Activated naive CD4-positive, alpha-beta T cell treated with anti-CD3 and anti-CD28 coated beads, Interleukin-2, amount 50 U/mL, for 72 hours (primary cell): Measurements from ENCODE around the gene PTGES. TPM values are rescaled to one million over a fixed set of nuclear protein-coding genes. Genes with fewer than 3 reads are reported as not detected.
"Not testable (repeated sequence)": the region's sequence is repeated elsewhere in the genome, so short reads cannot be mapped to it uniquely, and the experiment has no call there.

Experiments used
- ATAC-seq, 2 donors: fragments of 150-1000 bp; cut with Tn5 transposase; 2 replicates each; pipeline ENCODE4 v1.10.0; 2021; ENCODE audit warnings: mild to moderate bottlenecking in 2 of 2, moderate library complexity in 2 of 2
- DNase-seq, 2 donors: peaks; one replicate each; pipeline ENCODE4 v3.0.0; 2021 to 2022; ENCODE audit warnings: low spot score in 2 of 2
- H3K27ac Mint-ChIP-seq, 2 donors: one replicate each; pipeline ENCODE4 v1.8.0; 2022; ENCODE audit warnings: mild to moderate bottlenecking in 2 of 2, mixed read lengths in 2 of 2
- H3K36me3 Mint-ChIP-seq, 2 donors: one replicate each; pipeline ENCODE4 v1.8.0; 2022; ENCODE audit warnings: mixed read lengths in 2 of 2
- H3K9me3 Mint-ChIP-seq, 2 donors: one replicate each; pipeline ENCODE4 v1.8.0; 2022; ENCODE audit warnings: mixed read lengths in 2 of 2
- total RNA-seq, 2 donors: library from RNA; stranded (reverse); gene quantifications; one replicate each; pipeline ENCODE4 v1.2.3, GENCODE V29; 2022

Gene PTGES
- total RNA-seq, 2 donors from 2014 or later = 0.41 TPM; not detected in 1

DNA sequence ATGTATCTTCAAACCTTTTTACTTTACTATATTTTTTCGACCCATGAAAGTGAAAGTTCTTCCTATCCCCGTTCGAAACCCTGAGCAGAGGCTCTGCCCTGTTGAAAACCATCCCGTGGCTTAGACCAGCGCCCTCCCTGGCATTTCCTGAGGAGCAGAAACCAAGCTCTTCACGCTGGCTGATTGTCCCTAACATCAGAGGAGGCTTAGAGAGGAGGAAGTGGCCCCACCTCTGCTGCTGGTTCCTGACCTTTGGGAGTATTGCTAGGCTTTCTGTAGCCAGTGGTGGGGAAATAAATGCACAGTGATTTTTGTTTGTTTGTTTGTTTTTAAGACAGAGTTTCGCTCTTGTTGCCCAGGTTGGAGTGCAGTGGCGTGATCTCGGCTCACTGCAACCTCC is 4.2 kb upstream of the PTGES start:
- no peak for DNase-seq
- Mint-ChIP-seq H3K9me3 (no peaks in the 10 kb centered on the region), H3K36me3 (no peaks in the 10 kb centered on the region), H3K27ac (peak overlapping the region in 1 of 2 donors; percentile 72)
- peak in 1 of 2 donors; percentile 54 for ATAC-seq

DNA sequence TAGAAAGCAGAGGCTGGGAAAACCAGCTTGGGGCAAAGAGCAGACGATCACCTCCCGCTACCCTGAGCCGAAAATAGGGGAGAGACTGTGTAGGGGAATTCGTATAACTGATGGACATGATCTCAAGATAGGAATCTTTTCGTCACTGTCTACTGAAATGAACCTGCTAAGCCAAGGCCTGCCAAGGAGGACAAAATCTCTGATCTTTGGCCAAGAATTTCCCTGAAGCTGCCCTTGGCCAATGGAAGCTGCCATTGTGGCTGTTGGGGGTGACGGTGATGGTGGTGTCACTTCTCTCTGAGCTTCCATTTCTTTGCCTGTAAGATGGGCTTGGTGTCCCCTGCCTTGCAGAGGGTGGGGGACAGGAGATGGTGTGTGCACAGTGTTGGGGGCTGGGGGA is 3.3 kb upstream of the PTGES start:
- Mint-ChIP-seq H3K36me3 (no peaks in the 10 kb centered on the region), H3K27ac (no peak overlapping the region), H3K9me3 (no peaks in the 10 kb centered on the region)
- ATAC-seq (no peak), DNase-seq (no peak)

DNA sequence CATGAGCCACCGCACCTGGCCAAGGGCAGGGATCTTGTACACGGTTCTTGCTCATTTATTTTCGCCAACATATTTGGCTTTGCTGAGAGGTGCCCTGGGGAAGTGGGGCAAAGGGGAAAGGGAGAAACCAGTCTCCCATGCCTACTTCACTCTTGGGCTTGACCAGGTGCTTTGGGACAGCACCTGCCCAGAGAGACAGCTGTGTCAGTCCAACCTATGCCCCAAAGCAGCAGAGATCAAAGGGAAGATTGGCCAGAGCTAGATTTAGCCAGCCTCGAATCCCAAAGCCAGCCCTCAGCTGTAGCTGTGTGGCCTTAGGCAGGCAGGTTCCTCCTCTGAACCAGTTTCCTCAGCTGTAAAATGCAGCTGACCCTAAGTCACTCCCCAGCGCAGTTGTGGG is 2.3 kb upstream of the PTGES start:
- Mint-ChIP-seq H3K27ac (no peak overlapping the region), H3K36me3 (no peaks in the 10 kb centered on the region), H3K9me3 (no peaks in the 10 kb centered on the region)
- ATAC-seq = no peak
- DNase-seq = no peak

DNA sequence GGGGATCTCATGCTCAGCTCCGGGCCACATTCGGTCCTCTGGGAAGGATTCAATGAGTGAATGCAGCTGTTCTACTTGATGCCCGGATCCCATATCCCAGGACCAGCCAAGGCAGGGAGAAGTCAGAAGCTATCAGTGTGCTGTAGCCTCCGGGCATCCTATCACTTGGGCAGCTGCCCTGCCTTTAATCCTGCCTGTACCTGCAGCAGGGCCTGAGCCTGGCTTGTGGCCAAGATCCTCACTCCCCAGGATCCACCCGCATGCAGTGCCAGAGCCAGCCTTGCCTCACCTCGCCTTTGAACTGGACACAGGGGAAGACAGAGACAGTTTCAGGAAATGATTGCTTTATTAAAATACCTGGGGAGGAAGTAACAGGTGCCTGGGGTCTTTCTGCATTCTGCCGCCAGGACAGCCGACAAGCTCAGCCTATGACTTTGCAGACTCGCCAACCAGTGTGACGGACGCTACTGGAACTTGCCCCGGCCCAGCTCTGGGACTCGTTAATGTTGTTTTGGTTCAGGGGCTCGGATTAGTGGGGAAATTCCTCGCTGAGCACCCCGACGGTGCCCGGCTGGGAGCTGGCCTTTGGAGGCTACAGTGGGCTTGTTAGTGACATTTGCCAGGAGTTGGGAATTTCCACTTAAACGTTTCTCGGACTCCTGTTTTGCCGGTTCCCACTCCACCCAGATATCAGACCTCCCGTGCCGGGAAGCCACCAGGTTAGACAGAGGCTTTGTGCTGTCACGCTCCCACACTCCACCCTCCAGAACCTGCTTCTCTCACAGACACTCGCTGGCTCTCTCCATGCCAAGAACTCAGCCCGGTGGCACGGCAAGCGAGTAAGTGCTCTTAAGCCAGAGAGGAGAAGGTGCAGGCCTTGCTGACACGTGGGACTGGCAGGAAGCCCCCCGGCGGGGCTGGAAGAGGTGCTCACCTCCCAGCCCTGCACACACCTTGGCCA is 721 bp downstream of the PTGES start:
- H3K9me3 Mint-ChIP-seq = no peaks in the 10 kb centered on the region
- H3K27ac Mint-ChIP-seq = no peak overlapping the region
- ATAC-seq (no peak), DNase-seq (no peak)
- H3K36me3 Mint-ChIP-seq = no peaks in the 10 kb centered on the region

DNA sequence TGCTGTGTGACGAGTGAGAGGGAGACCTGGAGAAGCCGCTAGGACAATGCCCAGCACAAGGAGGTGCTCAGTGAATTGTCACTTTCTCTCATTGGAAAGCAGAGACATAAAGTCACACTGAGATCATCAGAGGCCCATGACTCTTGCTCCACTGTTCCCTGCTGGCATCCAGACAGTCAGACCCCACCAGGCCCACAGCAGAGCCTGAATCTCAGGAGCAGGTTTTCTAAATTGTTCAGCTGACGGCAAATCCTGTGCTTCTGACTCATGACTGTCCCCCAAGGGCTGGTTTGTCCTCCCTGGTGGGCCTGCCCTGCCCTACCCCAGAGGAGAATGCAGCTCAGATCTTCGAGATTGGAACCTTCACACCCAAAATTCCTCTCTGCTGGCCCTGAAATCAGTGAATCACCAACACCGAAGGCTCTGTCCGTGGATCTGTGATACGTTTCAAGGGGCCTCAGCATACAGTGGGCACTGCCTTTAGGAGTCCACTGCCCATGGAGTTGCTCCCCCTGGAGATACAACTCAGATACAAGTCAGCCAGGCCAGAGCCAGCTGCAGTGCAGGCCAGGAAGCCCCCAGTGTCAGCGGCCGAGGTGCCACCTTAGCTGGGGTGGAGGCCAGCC is 2.7 kb downstream of the PTGES start:
- Mint-ChIP-seq H3K27ac (no peak overlapping the region), H3K9me3 (no peaks in the 10 kb centered on the region), H3K36me3 (no peaks in the 10 kb centered on the region)
- DNase-seq (no peak), ATAC-seq (no peak)

DNA sequence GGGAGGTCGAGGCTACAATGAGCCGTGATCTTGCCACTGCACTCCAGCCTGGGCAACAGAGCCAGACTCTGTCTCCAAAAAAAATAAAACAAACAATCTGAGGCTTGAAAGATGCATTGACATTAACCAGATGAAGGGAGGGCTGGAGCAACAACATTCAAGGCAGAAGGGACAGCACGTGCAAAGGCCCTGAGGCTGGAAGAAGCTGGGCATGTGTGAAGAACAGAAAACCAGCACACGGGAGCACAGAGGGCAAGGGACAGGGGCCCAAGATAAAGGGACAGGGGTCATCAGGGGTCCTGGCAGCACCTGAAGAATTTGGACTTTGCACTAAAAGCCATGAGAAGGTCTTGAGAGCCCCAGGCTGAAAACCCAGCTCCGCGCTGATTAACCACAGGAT is 3.3 kb downstream of the PTGES start:
- ATAC-seq = no peak
- peak overlapping the region in 1 of 2 donors; percentile 56 for H3K27ac Mint-ChIP-seq
- no peak for DNase-seq
- H3K36me3 Mint-ChIP-seq = no peaks in the 10 kb centered on the region
- H3K9me3 Mint-ChIP-seq = no peaks in the 10 kb centered on the region

DNA sequence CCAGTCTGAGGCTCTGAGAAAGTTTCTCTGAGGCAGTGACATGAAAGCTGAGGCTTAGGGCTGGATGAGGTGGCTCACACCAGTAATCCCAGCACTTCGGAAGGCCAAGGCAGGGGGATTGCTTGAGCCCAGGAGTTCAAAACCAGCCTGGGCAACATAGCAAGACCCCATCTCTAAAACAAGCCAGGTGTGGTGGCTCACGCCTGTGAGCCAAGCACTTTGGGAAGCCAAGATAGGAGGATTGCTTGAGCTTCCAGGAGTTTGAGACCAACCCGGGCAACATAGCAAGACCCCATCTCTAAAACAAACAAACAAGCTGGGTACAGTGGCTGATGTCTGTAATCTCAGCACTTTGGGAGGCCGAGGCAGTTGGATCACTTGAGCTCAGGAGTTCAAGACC is 3.8 kb downstream of the PTGES start:
- not testable (repeated sequence) for H3K27ac Mint-ChIP-seq, H3K36me3 Mint-ChIP-seq, ATAC-seq, DNase-seq, H3K9me3 Mint-ChIP-seq

DNA sequence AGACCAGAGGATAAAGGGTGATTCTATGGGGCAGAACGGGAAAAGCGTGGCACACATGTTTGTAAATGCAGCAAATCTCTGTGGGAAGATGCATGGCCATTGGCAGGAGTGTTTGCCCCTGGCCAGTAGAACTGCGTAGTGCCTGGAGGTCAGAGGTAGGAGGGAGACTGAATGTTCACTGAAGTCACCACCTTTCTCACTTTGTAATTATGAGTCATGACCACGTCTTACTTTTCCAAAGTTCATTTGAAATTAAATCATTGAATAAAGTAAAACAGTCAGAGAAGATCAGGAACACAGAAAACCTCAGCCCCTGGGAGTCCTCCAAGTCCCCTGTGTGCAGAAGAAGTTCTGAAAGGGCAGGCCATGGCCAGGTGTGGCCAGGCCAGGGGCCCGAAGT is 4.6 kb downstream of the PTGES start:
- Mint-ChIP-seq H3K27ac (peak overlapping the region in 1 of 2 donors; percentile 65), H3K9me3 (no peaks in the 10 kb centered on the region), H3K36me3 (no peaks in the 10 kb centered on the region)
- ATAC-seq (peak in 1 of 2 donors; percentile 67), DNase-seq (no peak)

DNA sequence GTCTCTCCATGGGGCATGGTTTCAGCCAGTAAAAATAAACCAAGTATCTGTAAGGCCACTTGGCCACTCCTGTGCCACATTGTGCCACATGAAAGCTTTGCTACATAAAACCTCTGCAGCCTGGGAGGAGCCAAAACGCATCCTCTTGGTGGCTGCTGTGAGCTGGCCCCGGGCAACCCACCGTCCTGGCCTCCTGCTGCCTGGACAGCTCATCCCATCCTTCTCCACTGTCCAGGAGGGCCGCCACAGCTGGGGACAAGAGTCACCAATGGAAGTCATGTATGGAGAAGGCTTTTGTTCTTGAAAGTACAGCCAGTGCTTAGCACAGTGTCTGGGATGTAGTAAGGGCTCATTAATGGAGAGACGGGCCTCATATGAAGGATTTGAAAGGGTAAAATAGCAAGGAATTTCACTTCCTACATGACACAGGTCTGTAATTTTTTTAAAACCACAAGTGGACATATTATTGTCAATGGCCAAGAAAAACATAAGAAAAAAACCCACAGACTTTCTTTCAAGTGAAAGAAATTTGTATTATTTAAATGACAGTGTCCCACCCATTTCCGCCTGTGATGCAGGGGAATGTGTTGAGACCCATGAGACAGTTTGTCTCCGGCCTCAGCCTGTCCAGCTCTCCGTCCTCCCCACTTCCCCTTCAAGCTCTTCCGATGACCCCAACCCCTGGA is 6.6 kb downstream of the PTGES start:
- Mint-ChIP-seq H3K9me3 (no peaks in the 10 kb centered on the region), H3K36me3 (no peaks in the 10 kb centered on the region), H3K27ac (no peak overlapping the region)
- DNase-seq = no peak
- no peak for ATAC-seq

DNA sequence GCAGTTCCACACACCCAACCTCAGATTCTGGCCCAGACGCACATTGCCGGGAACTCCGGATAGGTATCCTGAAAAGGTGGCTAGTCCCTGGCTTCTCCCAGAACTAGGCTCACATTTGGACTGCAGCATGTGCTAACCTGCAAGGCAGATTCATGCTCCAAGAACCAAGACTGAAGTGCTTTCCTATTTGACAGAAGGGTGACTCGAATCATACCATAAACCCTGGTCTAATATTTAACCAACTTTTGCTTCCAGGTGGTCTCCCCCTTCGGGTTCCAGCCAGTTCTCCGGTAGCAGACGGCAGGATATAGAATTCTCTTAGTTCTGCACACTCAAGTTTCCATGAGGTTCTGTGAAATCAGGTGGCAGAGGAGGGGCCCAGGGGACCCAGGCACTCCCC is 7.6 kb downstream of the PTGES start:
- ATAC-seq (no peak), DNase-seq (no peak)
- H3K27ac Mint-ChIP-seq = no peak overlapping the region
- H3K36me3 Mint-ChIP-seq = no peaks in the 10 kb centered on the region
- no peaks in the 10 kb centered on the region for H3K9me3 Mint-ChIP-seq

DNA sequence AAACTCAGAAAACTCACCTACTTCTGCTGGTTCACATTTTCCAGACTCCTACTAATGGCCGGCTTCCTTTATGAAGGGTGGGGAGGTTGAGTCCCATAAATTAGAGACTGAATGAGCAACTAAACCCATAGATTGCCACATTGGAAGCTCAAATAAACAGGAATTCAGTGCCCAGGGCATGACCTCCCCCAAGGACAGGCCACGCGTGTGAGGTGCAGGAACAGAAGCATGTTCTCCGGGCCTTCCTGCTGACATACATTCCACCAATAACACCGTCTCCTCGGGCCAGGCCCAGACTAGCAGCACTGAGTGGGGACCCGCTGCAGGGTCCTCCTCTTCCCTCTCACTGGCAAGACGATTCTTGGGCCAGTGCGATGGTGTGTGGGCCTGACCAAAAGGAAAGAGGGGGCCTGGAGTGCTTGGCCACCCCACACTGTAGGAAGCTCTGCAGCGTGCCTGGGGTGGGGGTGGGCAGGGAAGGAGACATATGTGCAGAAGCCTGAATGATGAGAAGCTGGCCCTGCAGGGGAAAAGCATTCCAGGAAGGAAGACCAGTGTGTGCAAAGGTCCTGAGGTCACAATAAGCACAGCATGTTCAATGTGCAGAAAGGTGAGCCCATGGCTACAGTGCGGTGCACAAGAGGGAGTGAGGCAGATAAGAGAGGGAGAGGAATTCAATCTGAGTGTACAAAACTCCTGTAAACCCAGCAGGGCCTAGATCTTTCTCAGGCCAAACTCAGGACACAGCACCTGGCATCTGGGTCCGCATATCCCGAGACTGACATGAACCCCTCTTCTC is 12.0 kb downstream of the PTGES start:
- Mint-ChIP-seq H3K9me3 (no peaks in the 10 kb centered on the region), H3K36me3 (no peaks in the 10 kb centered on the region), H3K27ac (no peak overlapping the region)
- DNase-seq (no peak), ATAC-seq (no peak)

DNA sequence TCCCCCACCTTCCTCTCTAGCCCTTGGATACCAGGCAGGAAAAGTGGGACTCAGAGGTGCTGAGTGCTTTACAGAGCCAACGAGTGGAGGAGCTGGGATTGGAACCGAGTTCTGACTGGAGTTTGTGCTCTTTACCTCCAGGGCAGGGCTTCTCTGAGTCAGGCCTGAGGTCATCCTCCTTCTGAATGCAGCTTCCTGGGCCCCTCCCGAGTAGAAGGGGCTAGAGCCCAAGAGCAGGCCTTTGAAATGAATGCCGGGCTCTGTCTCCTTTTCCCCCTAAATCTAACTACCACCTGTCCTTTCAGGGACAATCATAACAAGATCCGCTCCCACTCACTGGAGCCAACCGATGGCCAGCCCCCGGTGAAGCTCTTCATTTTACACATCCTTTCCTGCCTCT is 12.7 kb downstream of the PTGES start:
- Mint-ChIP-seq H3K36me3 (no peaks in the 10 kb centered on the region), H3K27ac (no peak overlapping the region), H3K9me3 (no peaks in the 10 kb centered on the region)
- ATAC-seq (no peak), DNase-seq (no peak)

DNA sequence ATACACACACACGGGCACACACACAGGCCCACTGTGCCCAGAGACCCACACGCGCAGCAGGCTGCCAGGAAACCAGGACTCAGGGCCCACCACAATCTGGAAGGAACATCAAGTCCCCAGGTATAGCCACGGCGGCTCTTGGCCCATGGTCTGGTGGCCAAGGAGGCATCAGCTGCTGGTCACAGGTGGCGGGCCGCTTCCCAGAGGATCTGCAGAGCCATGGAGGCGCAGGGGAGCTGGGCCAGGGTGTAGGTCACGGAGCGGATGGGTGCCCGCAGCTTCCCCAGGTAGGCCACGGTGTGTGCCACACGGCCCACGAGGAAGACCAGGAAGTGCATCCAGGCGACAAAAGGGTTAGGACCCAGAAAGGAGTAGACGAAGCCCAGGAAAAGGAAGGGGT is 13.4 kb downstream of the PTGES start:
- ATAC-seq = no peak
- no peaks in the 10 kb centered on the region for H3K36me3 Mint-ChIP-seq
- H3K27ac Mint-ChIP-seq = peak overlapping the region in 1 of 2 donors; percentile 11
- no peaks in the 10 kb centered on the region for H3K9me3 Mint-ChIP-seq
- DNase-seq = no peak

DNA sequence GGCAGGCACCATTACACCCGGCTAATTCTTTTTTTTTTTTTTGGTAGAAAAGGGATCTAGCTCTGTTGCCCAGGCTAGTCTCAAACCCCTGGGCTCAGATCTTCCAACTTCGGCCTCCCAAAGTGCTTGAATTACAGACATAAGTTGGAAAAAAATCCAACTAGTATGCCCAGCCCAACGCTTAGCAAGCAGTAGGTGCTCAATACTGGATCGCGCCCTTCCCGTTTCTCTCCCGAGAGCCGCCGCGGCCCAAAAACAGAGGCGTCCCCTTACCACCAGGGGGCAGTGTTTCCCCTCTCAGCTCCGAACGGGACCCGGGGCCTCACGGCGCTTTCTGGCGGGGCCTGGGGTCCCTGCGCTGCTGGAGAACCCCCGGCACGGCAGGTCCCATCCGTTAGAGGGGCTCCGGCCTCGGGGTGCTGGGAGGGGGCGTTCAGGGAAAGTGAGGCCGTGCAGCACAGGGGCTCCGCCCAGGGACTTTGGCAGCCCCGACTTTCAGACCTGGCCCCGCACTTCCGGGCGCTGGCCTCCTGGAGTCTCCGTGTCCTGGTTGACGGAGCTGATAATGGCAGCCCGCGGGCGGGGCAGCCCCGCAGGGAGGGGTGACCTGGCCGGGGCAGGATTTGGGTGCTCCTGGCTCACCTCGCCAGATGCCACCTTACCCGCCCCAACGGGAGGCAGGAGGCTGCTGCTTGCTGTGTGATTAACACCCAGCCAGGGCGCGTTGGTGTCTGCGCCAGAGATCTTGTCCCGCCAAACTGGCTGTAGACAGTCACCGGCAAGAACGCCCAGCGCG is 15.2 kb downstream of the PTGES start:
- no peaks in the 10 kb centered on the region for H3K9me3 Mint-ChIP-seq
- no peaks in the 10 kb centered on the region for H3K36me3 Mint-ChIP-seq
- H3K27ac Mint-ChIP-seq = peak overlapping the region in 1 of 2 donors; percentile 75
- ATAC-seq (peak; percentile 91 to 94), DNase-seq (peak; percentile 87 to 95)

DNA sequence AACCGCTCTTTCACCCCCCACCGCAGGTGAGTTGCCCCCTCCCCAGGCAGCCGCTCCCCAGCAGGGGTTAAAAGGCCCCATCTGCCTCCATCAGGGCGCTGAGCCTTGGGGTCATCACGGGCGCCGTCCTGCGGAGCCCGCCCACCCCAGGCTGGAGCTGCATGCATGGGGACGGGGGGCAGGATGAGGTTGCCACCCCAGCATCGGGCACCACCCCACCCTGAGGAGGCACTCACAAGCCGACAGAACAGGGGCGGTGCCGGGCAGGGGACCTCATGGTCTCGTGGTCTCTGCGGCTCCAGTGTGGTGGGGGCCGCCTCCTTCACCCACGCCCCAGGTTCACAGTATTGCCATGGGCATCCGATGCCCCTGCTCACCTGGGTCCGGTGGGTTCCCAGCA is 16.5 kb downstream of the PTGES start:
- Mint-ChIP-seq H3K27ac (no peak overlapping the region), H3K9me3 (no peaks in the 10 kb centered on the region), H3K36me3 (no peaks in the 10 kb centered on the region)
- no peak for ATAC-seq
- no peak for DNase-seq

DNA sequence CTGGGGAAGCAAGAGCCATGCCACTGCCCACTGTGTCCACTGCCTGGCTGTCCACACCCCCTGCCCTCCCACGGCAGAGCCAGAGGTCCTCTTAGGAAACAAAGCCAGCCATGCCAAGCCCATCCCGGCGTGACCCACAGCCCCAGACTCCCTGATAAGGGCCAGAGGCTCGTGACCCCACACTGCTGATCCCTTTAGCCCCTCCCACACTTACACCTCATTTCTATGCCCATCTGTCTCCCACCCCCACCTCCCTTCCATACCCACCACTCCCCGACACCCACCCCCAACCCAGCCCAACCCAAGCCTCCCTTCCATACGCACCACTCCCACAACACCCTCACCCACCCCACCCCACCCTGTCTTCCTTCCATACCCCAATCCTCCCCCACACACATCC is 17.3 kb downstream of the PTGES start:
- Mint-ChIP-seq H3K36me3 (no peaks in the 10 kb centered on the region), H3K27ac (no peak overlapping the region), H3K9me3 (no peaks in the 10 kb centered on the region)
- ATAC-seq (no peak), DNase-seq (no peak)
